GM12878 (cell line): ENCODE results near the gene TIAM1. TPM values are rescaled to one million over a fixed set of nuclear protein-coding genes. Genes with fewer than 3 reads are reported as not detected.

Experiments
- ATAC-seq: fragments of 200-7000 bp; cut with Tn5 transposase; 3 replicates; pipeline ENCODE4 v1.9.1; 2020; ENCODE audit warnings: mild to moderate bottlenecking, moderate library complexity
- Bru-seq: library from RNA; stranded (reverse); fragments of 400-500 nt; gene quantifications from one replicate; lab custom pipeline; 2021; lab: Mats Ljungman, UMichigan
- BruChase-seq, 2 experiments: library from RNA; stranded (reverse); fragments of 400-500 nt; gene quantifications; one replicate each; lab custom pipeline; 2021; lab: Mats Ljungman, UMichigan
- BruUV-seq: library from RNA; stranded (reverse); fragments of 400-500 nt; replicated peaks from 2 replicates; lab custom pipeline; 2021; lab: Mats Ljungman, UMichigan
- CTCF ChIA-PET: fragments of 300-600 bp; sonication (Branson Sonifier 250); formaldehyde crosslinking; extraction: SDS; loops from one replicate; lab custom pipeline; 2021; ENCODE audit warnings: inconsistent platforms; lab: Yijun Ruan, JAX
- POLR2A ChIA-PET: fragments of 350-600 bp; formaldehyde crosslinking; extraction: SDS; loops from one replicate; lab custom pipeline; 2021; ENCODE audit warnings: inconsistent platforms; lab: Charles Lee
- RAD21 ChIA-PET: fragments of 300-600 bp; sonication (Branson Sonifier 250); formaldehyde crosslinking; loops from one replicate; lab custom pipeline; 2023; ENCODE audit warnings: antibody characterized with exemption; ENCODE audit not compliant: unreplicated experiment; lab: Charles Lee
- SMC1A ChIA-PET: fragments of 300-600 bp; sonication (Branson Sonifier 250); formaldehyde crosslinking; loops from one replicate; lab custom pipeline; 2023; ENCODE audit not compliant: unreplicated experiment, uncharacterized antibody; lab: Charles Lee
- DNase-seq: peaks from one replicate; pipeline ENCODE4 v3.0.0-alpha.2; 2011; ENCODE audit warnings: low read depth, low spot score
- FAIRE-seq: peaks from 3 replicates; lab custom pipeline; 2011; peaks lifted over from hg19 to GRCh38; lab: Jason Lieb, UNC
- H2AFZ ChIP-seq: 2 replicates; pipeline ENCODE4 v1.6.0; 2011; ENCODE audit warnings: low read depth, low read length, control low read depth; ENCODE audit not compliant: control insufficient read depth
- H3K27ac ChIP-seq: 2 replicates; pipeline ENCODE4 v1.5.1; 2011; ENCODE audit warnings: control low read depth; ENCODE audit not compliant: control insufficient read depth, insufficient read depth
- H3K27me3 ChIP-seq, 2 experiments: replicated peaks in 1 of 2; 2 replicates each; pipeline versions ENCODE4 v1.6.0 to v1.6.1; 2011; ENCODE audit warnings: low read length in 1 of 2; ENCODE audit not compliant: control insufficient read depth in 2 of 2, insufficient read depth in 2 of 2
- H3K36me3 ChIP-seq, 2 experiments: 2 replicates each; pipeline ENCODE4 v1.5.1; 2011; ENCODE audit warnings: low read length in 1 of 2; ENCODE audit not compliant: control insufficient read depth in 2 of 2, insufficient read depth in 2 of 2
- H3K4me1 ChIP-seq: 2 replicates; pipeline ENCODE4 v1.6.1; 2011; ENCODE audit warnings: mild to moderate bottlenecking, low read length, moderate library complexity, mixed read lengths; ENCODE audit not compliant: control insufficient read depth, insufficient read depth
- H3K4me2 ChIP-seq: 2 replicates; pipeline ENCODE4 v1.6.0; 2011; ENCODE audit warnings: control low read depth; ENCODE audit not compliant: control insufficient read depth, insufficient read depth
- H3K4me3 ChIP-seq: fragments of 200-600 bp; sonication (generic); 2 replicates; pipeline ENCODE4 v1.5.1; 2016
- H3K79me2 ChIP-seq: 2 replicates; pipeline ENCODE4 v1.6.0; 2011; ENCODE audit warnings: low read length; ENCODE audit not compliant: control insufficient read depth, insufficient read depth
- H3K9ac ChIP-seq: 2 replicates; pipeline ENCODE4 v1.8.0; 2011; ENCODE audit warnings: low read length, control low read depth, mixed read lengths; ENCODE audit not compliant: control insufficient read depth, insufficient read depth
- H3K9me3 ChIP-seq: replicated peaks from 3 replicates; pipeline ENCODE4 v1.5.1; 2011; ENCODE audit warnings: mild to moderate bottlenecking, low read length; ENCODE audit not compliant: control insufficient read depth, insufficient read depth
- H4K20me1 ChIP-seq: 2 replicates; pipeline ENCODE4 v1.6.0; 2011; ENCODE audit not compliant: control insufficient read depth, insufficient read depth
- BACH1 ChIP-seq: fragments of 450-650 bp; IDR thresholded peaks from 2 replicates; pipeline ENCODE4 v1.6.1; 2017; ENCODE audit warnings: mild to moderate bottlenecking, borderline replicate concordance
- CHD1 ChIP-seq: IDR thresholded peaks from 2 replicates; pipeline ENCODE4 v1.6.1; 2012; ENCODE audit warnings: low read depth, low read length, improper control_type of control experiment
- CHD2 ChIP-seq: IDR thresholded peaks from 2 replicates; pipeline ENCODE4 v1.6.1; 2011; ENCODE audit warnings: low read depth, low read length, improper control_type of control experiment, borderline replicate concordance
- CREB1 ChIP-seq: IDR thresholded peaks from 2 replicates; pipeline ENCODE4 v1.6.1; 2012; ENCODE audit warnings: low read depth, mild to moderate bottlenecking, inconsistent platforms
- EGR1 ChIP-seq, 2 experiments: IDR thresholded peaks; 1 replicate in 1 of 2; 2 replicates in 1 of 2; pipeline ENCODE4 v1.6.1; 2011 to 2012; ENCODE audit warnings: low read depth in 2 of 2, low read length in 2 of 2, borderline replicate concordance in 1 of 2, mild to moderate bottlenecking in 1 of 2, moderate library complexity in 1 of 2
- RB1 ChIP-seq: fragments of 450-650 bp; formaldehyde crosslinking; IDR thresholded peaks from 2 replicates; pipeline ENCODE4 v1.6.1; 2017; ENCODE audit warnings: mild to moderate bottlenecking, borderline replicate concordance
- SMC3 ChIP-seq: IDR thresholded peaks from 2 replicates; pipeline ENCODE4 v1.6.1; 2011; ENCODE audit warnings: low read length, improper control_type of control experiment, borderline replicate concordance
- SUZ12 ChIP-seq: fragments of 200-600 bp; sonication (generic); IDR thresholded peaks from one replicate; pipeline ENCODE4 v1.6.1; 2018; ENCODE audit warnings: antibody characterized with exemption, mild to moderate bottlenecking; ENCODE audit not compliant: unreplicated experiment
- ZNF384 ChIP-seq: IDR thresholded peaks from 2 replicates; pipeline ENCODE4 v1.6.1; 2012; ENCODE audit warnings: low read depth, mild to moderate bottlenecking, low read length, improper control_type of control experiment, borderline replicate concordance
- WGBS: methylation state at CpG from one replicate; pipeline ENCODE4 v1.1.6; 2016; ENCODE audit warnings: low lambda C conversion rate; ENCODE audit not compliant: insufficient replicate concordance, insufficient coverage; ENCODE audit errors: missing lambda C conversion rate; 5-methylcytosine and 5-hydroxymethylcytosine counted together
- in situ Hi-C: fragments of 300-500 bp; cut with MboI; formaldehyde crosslinking; loops from 9 replicates; pipeline ENCODE4 v1.14.3; 2018; ENCODE audit warnings: mixed read lengths
- intact Hi-C: fragments of 100-400 bp; cut with micrococcal nuclease; formaldehyde crosslinking; loops from one replicate; pipeline ENCODE4 v1.14.2; 2022; ENCODE audit not compliant: unreplicated experiment
- long read RNA-seq, 2 experiments: library from polyadenylated mRNA; unstranded; transcript quantifications; one replicate each; pipeline ENCODE4 v2.0.0, GENCODE V29; 2019 to 2020
- polyA minus RNA-seq, 3 experiments: library from RNA; depleted of rRNA, polyadenylated mRNA; stranded (reverse); fragments of >200 nt; gene quantifications; 2 replicates each; pipeline ENCODE4 v1.2.3, GENCODE V29; 2011
- polyA plus RNA-seq, 11 experiments: library from polyadenylated mRNA; depleted of rRNA in 4 of 11; unstranded in 6 of 11; stranded (reverse) in 5 of 11; fragments of >200 nt; fragmentation: Nextera tagmentation in 4 of 11; fragmentation: Illumina TruSeq in 1 of 11; extraction: Ambion mirVana in 4 of 11; extraction: Trizol in 1 of 11; gene quantifications; 1 replicate in 1 of 11; 2 replicates in 10 of 11; pipeline versions ENCODE4 v1.2.1 to v1.2.3, GENCODE V29; 2011 to 2016; ENCODE audit warnings: inconsistent platforms in 2 of 11, missing spikeins in 2 of 11, low read depth in 1 of 11
- total RNA-seq, 4 experiments: library from RNA; depleted of rRNA in 3 of 4; stranded (reverse); fragments of >200 nt in 3 of 4; fragmentation: Illumina TruSeq in 1 of 4; extraction: Trizol in 1 of 4; gene quantifications; 2 replicates each; pipeline versions ENCODE4 v1.2.1 to v1.2.3, GENCODE V29; 2013 to 2021

The TIAM1 gene, protein sequence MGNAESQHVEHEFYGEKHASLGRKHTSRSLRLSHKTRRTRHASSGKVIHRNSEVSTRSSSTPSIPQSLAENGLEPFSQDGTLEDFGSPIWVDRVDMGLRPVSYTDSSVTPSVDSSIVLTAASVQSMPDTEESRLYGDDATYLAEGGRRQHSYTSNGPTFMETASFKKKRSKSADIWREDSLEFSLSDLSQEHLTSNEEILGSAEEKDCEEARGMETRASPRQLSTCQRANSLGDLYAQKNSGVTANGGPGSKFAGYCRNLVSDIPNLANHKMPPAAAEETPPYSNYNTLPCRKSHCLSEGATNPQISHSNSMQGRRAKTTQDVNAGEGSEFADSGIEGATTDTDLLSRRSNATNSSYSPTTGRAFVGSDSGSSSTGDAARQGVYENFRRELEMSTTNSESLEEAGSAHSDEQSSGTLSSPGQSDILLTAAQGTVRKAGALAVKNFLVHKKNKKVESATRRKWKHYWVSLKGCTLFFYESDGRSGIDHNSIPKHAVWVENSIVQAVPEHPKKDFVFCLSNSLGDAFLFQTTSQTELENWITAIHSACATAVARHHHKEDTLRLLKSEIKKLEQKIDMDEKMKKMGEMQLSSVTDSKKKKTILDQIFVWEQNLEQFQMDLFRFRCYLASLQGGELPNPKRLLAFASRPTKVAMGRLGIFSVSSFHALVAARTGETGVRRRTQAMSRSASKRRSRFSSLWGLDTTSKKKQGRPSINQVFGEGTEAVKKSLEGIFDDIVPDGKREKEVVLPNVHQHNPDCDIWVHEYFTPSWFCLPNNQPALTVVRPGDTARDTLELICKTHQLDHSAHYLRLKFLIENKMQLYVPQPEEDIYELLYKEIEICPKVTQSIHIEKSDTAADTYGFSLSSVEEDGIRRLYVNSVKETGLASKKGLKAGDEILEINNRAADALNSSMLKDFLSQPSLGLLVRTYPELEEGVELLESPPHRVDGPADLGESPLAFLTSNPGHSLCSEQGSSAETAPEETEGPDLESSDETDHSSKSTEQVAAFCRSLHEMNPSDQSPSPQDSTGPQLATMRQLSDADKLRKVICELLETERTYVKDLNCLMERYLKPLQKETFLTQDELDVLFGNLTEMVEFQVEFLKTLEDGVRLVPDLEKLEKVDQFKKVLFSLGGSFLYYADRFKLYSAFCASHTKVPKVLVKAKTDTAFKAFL (N-terminal part only)
- 92.6 and 100 TPM in 2 replicates for total RNA-seq (2013; cell fraction: nucleolus; rRNA removed)
- 1.1 TPM in 2 replicates for total RNA-seq (2014; rRNA removed)
- 0.76 and 1.2 TPM in 2 replicates for total RNA-seq (2014; rRNA removed; fragmentation: Illumina TruSeq; extraction: Trizol)
- total RNA-seq (2021): 1.6 and 2.1 TPM in 2 replicates
- 0.55 TPM for polyA plus RNA-seq (2011; ENCODE audit: low read depth)
- 29.1 and 35.9 TPM in 2 replicates for polyA plus RNA-seq (2011; rRNA removed)
- 30.9 and 34.8 TPM in 2 replicates for polyA plus RNA-seq (2011; cell fraction: cytosol; rRNA removed)
- 51.4 and 58.8 TPM in 2 replicates for polyA plus RNA-seq (2011; cell fraction: nucleus; rRNA removed)
- 0.72 and 0.94 TPM in 2 replicates for polyA plus RNA-seq (2012)
- polyA plus RNA-seq (2014; fragmentation: Illumina TruSeq; extraction: Trizol): 0.82 and 0.97 TPM in 2 replicates
- under 1 TPM; 0.31 to 0.42 TPM for polyA plus RNA-seq (2014; fragmentation: Nextera tagmentation; extraction: Ambion mirVana)
- 0.72 and 0.81 TPM in 2 replicates for polyA plus RNA-seq (2014; rRNA removed)
- under 1 TPM; 0.64 to 0.71 TPM for polyA plus RNA-seq (2016; fragmentation: Nextera tagmentation; extraction: Ambion mirVana)
- polyA minus RNA-seq (2011; rRNA and poly(A)+ RNA removed): 147 and 169 TPM in 2 replicates
- 37.4 and 39.7 TPM in 2 replicates for polyA minus RNA-seq (2011; cell fraction: cytosol; rRNA and poly(A)+ RNA removed)
- polyA minus RNA-seq (2011; cell fraction: nucleus; rRNA and poly(A)+ RNA removed): 69.0 and 110 TPM in 2 replicates
- Bru-seq, nascent RNA: percentile 63 among the genes with signal in this experiment
- percentile 61 among the genes with signal in this experiment for BruChase-seq, experiment 1, labeled RNA remaining after a 6-hour chase
- BruChase-seq, experiment 2, labeled RNA remaining after a 2-hour chase: percentile 63 among the genes with signal in this experiment
- long read RNA-seq, experiment 1, partial matches to known transcripts: 1 of 2 reads
- long read RNA-seq, experiment 1, other reads (novel, unspliced or antisense): 1 of 2 reads
- long read RNA-seq, experiment 2, partial matches to known transcripts: 30 of 49 reads
- long read RNA-seq, experiment 2, other reads (novel, unspliced or antisense): 17 of 49 reads

DNA sequence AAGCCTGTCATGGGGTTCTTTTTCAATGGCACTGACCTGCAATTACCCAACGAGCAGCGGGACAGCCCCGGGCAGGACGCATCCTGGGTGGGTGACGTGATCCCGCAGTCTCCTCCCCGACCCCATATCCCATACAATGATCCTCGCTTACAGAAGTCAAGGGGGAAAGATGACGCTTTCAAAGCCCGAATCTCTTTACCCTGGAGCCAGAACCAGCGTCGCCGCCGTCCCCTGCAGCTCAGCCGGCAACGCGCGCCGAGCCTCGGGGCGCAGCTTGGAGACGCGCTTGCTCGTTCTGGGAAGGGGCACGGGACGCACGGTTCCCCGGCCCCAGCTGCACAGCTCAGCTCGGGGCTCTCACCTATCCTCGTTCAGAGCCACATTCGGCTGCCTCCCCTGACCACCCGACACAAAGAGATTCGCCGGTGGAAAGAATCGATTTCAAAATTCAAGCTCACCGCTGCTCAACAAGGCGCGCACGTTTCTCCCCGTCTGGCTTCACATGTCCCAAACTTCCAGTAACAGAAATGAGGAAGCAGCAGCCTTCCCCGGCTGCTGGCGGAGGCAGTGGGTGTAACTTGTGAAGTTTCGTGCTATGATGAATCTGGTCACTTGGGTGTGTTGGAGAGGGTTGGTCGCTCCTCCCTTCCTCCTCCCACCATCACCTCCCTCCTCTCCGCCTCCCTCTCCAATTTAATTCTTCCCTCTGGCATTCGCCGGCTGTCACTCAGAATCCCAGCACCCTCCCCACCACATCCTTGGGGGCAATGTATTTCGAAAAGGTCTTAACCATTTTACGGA lies at the start of gene TIAM1:
TIAM1 (minus strand) TSS at position 582 of the 801 bp plus-strand sequence. CDS start 77,289 bp downstream, outside the sequence.
- Histone ChIP-seq H3K79me2 (no peaks in the 10 kb centered on the region), H3K9ac (no peak within 1 kb of the TSS), H3K27ac (no peak within 1 kb of the TSS), H3K4me1 (no peaks in the 10 kb centered on the region), H3K9me3 (no peaks in the 10 kb centered on the region), H3K27me3 (no peaks in the 10 kb centered on the region; a peak in 1 of 4 replicates), H4K20me1 (no peaks in the 10 kb centered on the region), H3K36me3 (no peaks in the 10 kb centered on the region), H3K4me3 (no peak within 1 kb of the TSS), H3K4me2 (peak within 1 kb of the TSS; percentile 7; the same call in 1 of the 2 replicates), H2AFZ (no peak within 1 kb of the TSS)
- FAIRE-seq: no peak
- in situ Hi-C loops (no loop called here), intact Hi-C loops (loop anchor here (1.0 kb wide), 1 partner anchor 143 kb away; no protein-coding TSS in a partner anchor)
- POLR2A ChIA-PET: interaction anchor here (0.9 to 2.1 kb wide), 2 partner anchors 16 to 142 kb away, joined by 4 to 17 read pairs; no protein-coding TSS in a partner anchor
- WGBS: 19% methylated on average over 45 of the region's 49 CpGs
- BruUV-seq: TSS peak; percentile 66
- RAD21 ChIA-PET: interaction anchor here (0.7 to 2.1 kb wide), 7 partner anchors 8 to 215 kb away, joined by 3 to 10 read pairs (median 6); no protein-coding TSS in a partner anchor
- CTCF ChIA-PET: interaction anchor here (0.8 to 2.3 kb wide), 7 partner anchors 9 to 237 kb away, joined by 3 to 12 read pairs (median 4); no protein-coding TSS in a partner anchor
- peak; percentile 76 for ATAC-seq
- SMC1A ChIA-PET: interaction anchor here (0.8 to 3.4 kb wide), 13 partner anchors 9 to 211 kb away, joined by 3 to 16 read pairs (median 4); no protein-coding TSS in a partner anchor
- no peak for DNase-seq
- TF ChIP-seq EGR1 (IDR thresholded peaks at IDR 0.05; ENCODE audit: borderline replicate concordance in 1 of 2, low read depth in 2 of 2, low read length in 2 of 2): no peak
- no peak for TF ChIP-seq BACH1
- no peak for TF ChIP-seq RB1
- peak; percentile 54 for TF ChIP-seq SUZ12
- TF ChIP-seq CHD2: no peak
- TF ChIP-seq ZNF384: no peak
- TF ChIP-seq CREB1: no peak
- TF ChIP-seq SMC3: no peak
- no peak for TF ChIP-seq CHD1
